Left ventricle myocardium inferior (tissue), 1 donor: ENCODE measurements around the gene BFSP2. TPM values are rescaled to one million over a fixed set of nuclear protein-coding genes. Genes with fewer than 3 reads are reported as not detected.
A peak's percentile ranks its signal among the peaks of the same experiment; 100 is the strongest.

Experiments used
- DNase-seq: peaks from one replicate; pipeline ENCODE4 v3.0.0-alpha.2; 2020
- H3K27ac ChIP-seq: fragments of 200-600 bp; replicated peaks from 2 replicates; pipeline ENCODE4 v1.8.0; 2021
- H3K27me3 ChIP-seq: fragments of 200-600 bp; 2 replicates; pipeline ENCODE4 v1.8.0; 2021; ENCODE audit warnings: low read depth
- H3K36me3 ChIP-seq: fragments of 200-600 bp; 2 replicates; pipeline ENCODE4 v1.8.0; 2021
- H3K4me1 ChIP-seq: fragments of 200-600 bp; 2 replicates; pipeline ENCODE4 v1.8.0; 2021
- H3K4me3 ChIP-seq: fragments of 200-600 bp; 2 replicates; pipeline ENCODE4 v1.8.0; 2021; ENCODE audit warnings: mild to moderate bottlenecking, moderate library complexity
- H3K9me3 ChIP-seq: fragments of 200-600 bp; replicated peaks from 2 replicates; pipeline ENCODE4 v1.8.0; 2021
- CTCF ChIP-seq: fragments of 200-600 bp; IDR thresholded peaks from 2 replicates; pipeline ENCODE4 v1.8.0; 2021; ENCODE audit warnings: antibody characterized with exemption, mild to moderate bottlenecking, borderline replicate concordance
- intact Hi-C: fragments of 100-400 bp; cut with micrococcal nuclease; formaldehyde crosslinking; loops from one replicate; pipeline ENCODE4 v1.11.0; 2022
- total RNA-seq: library from RNA; stranded (reverse); fragmentation: NEBNext Ultra II Directional; extraction: Animal tissue kit (Norgen Biotek cat#: 25700); gene quantifications from one replicate; pipeline ENCODE4 v1.2.1, GENCODE V29; 2021
- donor health status: DM: no; HTN: yes; CAD: no; lungs with severe emphysema.

BFSP2 gene
- total RNA-seq, 1 donor from 2014 or later = not detected

- Histone ChIP-seq H3K9me3 (no peaks in the 10 kb centered on the region), H3K27ac (no peak overlapping the region), H3K27me3 (peaks cover 7% of the 10 kb centered on the region), H3K4me3 (no peak overlapping the region), H3K4me1 (peaks cover 10% of the 10 kb centered on the region), H3K36me3 (no peaks in the 10 kb centered on the region)
- DNase-seq = no peak
- no peak for TF ChIP-seq CTCF
- intact Hi-C loops = no loop called here
Observed at GRCh38 chr3:133375403-133375745, 24.5 kb upstream of the BFSP2 start.

- H3K4me1 ChIP-seq = peaks cover 10% of the 10 kb centered on the region
- no peak overlapping the region for H3K4me3 ChIP-seq
- peaks cover 17% of the 10 kb centered on the region for H3K27me3 ChIP-seq
- H3K27ac ChIP-seq = no peak overlapping the region
- TF ChIP-seq CTCF = peak; percentile 24
- intact Hi-C loops = no loop called here
- H3K9me3 ChIP-seq = no peaks in the 10 kb centered on the region
- DNase-seq = no peak
- H3K36me3 ChIP-seq = no peaks in the 10 kb centered on the region
Observed at GRCh38 chr3:133376810-133377209, 23.0 kb upstream of the BFSP2 start.

- H3K4me3 ChIP-seq = no peak overlapping the region
- intact Hi-C loops = no loop called here
- H3K27ac ChIP-seq = no peak overlapping the region
- no peaks in the 10 kb centered on the region for H3K9me3 ChIP-seq
- H3K27me3 ChIP-seq = peaks cover 17% of the 10 kb centered on the region
- DNase-seq = no peak
- no peaks in the 10 kb centered on the region for H3K36me3 ChIP-seq
- peaks cover 8% of the 10 kb centered on the region for H3K4me1 ChIP-seq
- TF ChIP-seq CTCF = peak; percentile 56
Observed at GRCh38 chr3:133377396-133377795, 22.5 kb upstream of the BFSP2 start.

GRCh38 chr3:133379926-133380325 lies 19.9 kb upstream of the BFSP2 start:
- peaks cover 10% of the 10 kb centered on the region for H3K4me1 ChIP-seq
- intact Hi-C loops = loop anchor here (5.0 kb wide), 1 partner anchor 338 kb away; no protein-coding TSS in a partner anchor
- H3K27me3 ChIP-seq = peaks cover 20% of the 10 kb centered on the region
- no peak overlapping the region for H3K4me3 ChIP-seq
- no peaks in the 10 kb centered on the region for H3K36me3 ChIP-seq
- no peak for TF ChIP-seq CTCF
- no peak for DNase-seq
- no peak overlapping the region for H3K27ac ChIP-seq
- H3K9me3 ChIP-seq = no peaks in the 10 kb centered on the region

- no peak overlapping the region for H3K4me3 ChIP-seq
- no peak for TF ChIP-seq CTCF
- intact Hi-C loops = loop anchor here (5.0 kb wide), 1 partner anchor 338 kb away; no protein-coding TSS in a partner anchor
- DNase-seq = no peak
- no peaks in the 10 kb centered on the region for H3K9me3 ChIP-seq
- H3K27ac ChIP-seq = no peak overlapping the region
- peaks cover 10% of the 10 kb centered on the region for H3K4me1 ChIP-seq
- H3K27me3 ChIP-seq = peaks cover 22% of the 10 kb centered on the region
- H3K36me3 ChIP-seq = no peaks in the 10 kb centered on the region
Observed at GRCh38 chr3:133380481-133381225, 19.2 kb upstream of the BFSP2 start.
